ENCODE results near the gene PCDHGB4.

GRCh38 chr5:141420855-141421488 is 33.5 kb downstream of the PCDHGB4 start, which contains the start of gene PCDHGA11:
- TF ChIP-seq, protein P1, sequence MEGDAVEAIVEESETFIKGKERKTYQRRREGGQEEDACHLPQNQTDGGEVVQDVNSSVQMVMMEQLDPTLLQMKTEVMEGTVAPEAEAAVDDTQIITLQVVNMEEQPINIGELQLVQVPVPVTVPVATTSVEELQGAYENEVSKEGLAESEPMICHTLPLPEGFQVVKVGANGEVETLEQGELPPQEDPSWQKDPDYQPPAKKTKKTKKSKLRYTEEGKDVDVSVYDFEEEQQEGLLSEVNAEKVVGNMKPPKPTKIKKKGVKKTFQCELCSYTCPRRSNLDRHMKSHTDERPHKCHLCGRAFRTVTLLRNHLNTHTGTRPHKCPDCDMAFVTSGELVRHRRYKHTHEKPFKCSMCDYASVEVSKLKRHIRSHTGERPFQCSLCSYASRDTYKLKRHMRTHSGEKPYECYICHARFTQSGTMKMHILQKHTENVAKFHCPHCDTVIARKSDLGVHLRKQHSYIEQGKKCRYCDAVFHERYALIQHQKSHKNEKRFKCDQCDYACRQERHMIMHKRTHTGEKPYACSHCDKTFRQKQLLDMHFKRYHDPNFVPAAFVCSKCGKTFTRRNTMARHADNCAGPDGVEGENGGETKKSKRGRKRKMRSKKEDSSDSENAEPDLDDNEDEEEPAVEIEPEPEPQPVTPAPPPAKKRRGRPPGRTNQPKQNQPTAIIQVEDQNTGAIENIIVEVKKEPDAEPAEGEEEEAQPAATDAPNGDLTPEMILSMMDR (IDR thresholded peaks at IDR 0.05), result peak in 3 of 4 experiments; percentile 25 to 49 (median 43)
- no peak for TF ChIP-seq POLR2AphosphoS5 (IDR thresholded peaks at IDR 0.05)
- no peak for TF ChIP-seq POLR2A (IDR thresholded peaks at IDR 0.05)
